ENCODE measurements around the gene TTC9B. TPM values are rescaled to one million over a fixed set of nuclear protein-coding genes. Genes with fewer than 3 reads are reported as not detected.
"Not testable (repeated sequence)": the region's sequence is repeated elsewhere in the genome, so short reads cannot be mapped to it uniquely, and the experiment has no call there.

TTC9B gene
- total RNA-seq, 1 donor from 2014 or later = not detected

DNA sequence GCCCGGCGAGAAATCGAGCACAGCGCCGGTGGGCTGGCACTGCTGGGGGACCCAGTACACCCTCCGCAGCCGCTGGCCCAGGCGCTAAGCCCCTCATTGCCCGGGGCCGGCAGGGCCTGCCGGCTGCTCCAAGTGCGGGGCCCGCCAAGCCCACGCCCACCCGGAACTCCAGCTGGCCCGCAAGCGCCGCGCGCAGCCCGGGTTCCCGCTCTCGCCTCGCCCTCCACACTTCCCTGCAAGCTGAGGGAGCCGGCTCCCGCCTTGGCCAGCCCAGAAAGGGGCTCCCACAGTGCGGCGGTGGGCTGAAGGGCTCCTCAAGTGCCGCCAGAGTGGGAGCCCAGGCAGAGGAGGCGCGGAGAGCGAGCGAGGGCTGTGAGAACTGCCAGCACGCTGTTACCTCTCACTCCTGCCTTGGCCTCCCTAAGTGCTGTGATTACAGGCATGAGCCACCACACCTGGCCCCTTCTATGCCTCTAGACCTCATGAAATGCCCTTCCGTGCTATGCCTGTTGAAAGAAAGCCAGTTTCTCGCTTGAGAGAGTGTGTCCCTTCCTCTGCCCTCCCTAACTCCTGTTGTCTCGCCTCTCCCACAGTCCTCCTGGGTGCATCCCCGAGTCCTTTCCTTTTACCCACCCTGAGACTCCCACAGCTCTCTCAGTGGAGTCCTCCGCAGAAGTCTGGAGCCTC lies 47.7 kb downstream of the TTC9B start:
- not testable (repeated sequence) for DNase-seq (ENCODE audit: low spot score)

DNA sequence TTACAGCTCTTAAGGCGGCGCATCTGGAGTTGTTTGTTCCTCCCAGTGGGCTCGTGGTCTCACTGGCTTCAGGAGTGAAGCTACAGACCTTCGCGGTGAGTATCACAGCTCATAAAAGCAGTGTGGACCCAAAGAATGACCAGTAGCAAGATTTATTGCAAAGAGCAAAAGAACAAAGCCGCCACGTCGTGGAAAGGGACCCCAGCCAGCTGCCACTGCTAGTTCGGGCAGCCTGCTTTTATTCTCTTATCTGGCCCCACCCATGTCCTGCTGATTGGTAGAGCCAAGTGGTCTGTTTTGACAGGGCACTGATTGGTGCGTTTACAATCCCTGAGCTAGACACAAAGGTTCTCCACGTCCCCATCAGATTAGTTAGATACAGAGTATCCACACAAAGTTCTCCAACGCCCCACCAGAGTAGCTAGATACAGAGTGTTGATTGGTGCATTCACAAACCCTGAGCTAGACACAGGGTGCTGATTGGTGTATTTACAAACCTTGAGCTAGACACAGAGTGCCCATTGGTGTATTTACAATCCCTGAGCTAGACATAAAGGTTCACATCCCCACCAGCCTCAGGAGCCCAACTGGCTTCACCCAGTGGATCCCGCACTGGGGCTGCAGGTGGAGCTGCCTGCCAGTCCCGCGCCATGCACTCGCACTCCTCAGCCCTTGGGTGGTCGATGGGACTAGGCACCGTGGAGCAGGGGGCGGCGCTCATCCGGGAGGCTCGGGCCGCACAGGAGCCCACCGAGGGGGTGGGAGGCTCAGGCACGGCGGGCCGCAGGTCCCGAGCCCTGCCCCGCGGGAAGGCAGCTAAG lies 48.5 kb downstream of the TTC9B start:
- DNase-seq (ENCODE audit: low spot score) = not testable (repeated sequence)

Other genes with a start within 250 kb of the TTC9B start
- gene PSMC4, start 247.2 kb downstream of the TTC9B start, total RNA-seq = 97.6 TPM
- 7.9 TPM for gene ZNF546, start 221.3 kb downstream of the TTC9B start, total RNA-seq
- gene ZNF780B, start 162.2 kb downstream of the TTC9B start, total RNA-seq = 38.2 TPM
- gene ZNF780A, start 127.4 kb downstream of the TTC9B start, total RNA-seq = 31.3 TPM
- gene MAP3K10, start 27.0 kb downstream of the TTC9B start, total RNA-seq = 14.4 TPM
- gene CCNP, start 8.3 kb upstream of the TTC9B start, total RNA-seq = not detected
- gene AKT2, start 67.0 kb upstream of the TTC9B start, total RNA-seq = 128 TPM
- 16.7 TPM for gene C19orf47, start 130.0 kb upstream of the TTC9B start, total RNA-seq
- gene PLD3, start 130.3 kb upstream of the TTC9B start, total RNA-seq = 137 TPM
- 0.34 TPM for gene HIPK4, start 171.8 kb upstream of the TTC9B start, total RNA-seq
- 3.2 TPM for gene PRX, start 195.0 kb upstream of the TTC9B start, total RNA-seq
- 8.9 TPM for gene SERTAD1, start 207.6 kb upstream of the TTC9B start, total RNA-seq
- 34.3 TPM for gene SERTAD3, start 226.0 kb upstream of the TTC9B start, total RNA-seq
- gene BLVRB, start 247.4 kb upstream of the TTC9B start, total RNA-seq = 62.6 TPM
- 2.6 TPM for gene SPTBN4, start 248.6 kb upstream of the TTC9B start, total RNA-seq

Data from ureter (tissue), 1 donor.